ENCODE measurements around the gene COLEC12.

- TF ChIP-seq POLR2A (IDR thresholded peaks at IDR 0.05; ENCODE audit: low read length) (no peak), GATA1 (IDR thresholded peaks at IDR 0.05; ENCODE audit: low read depth, low read length) (no peak)
Observed at GRCh38 chr18:335733-336132, 164.8 kb downstream of the COLEC12 start.
